IPS-18c (cell line): ENCODE measurements around the gene ATOH8.

Experiments used
- H3K4me3 ChIP-seq: 2 replicates; pipeline ENCODE4 v1.7.0; 2013; ENCODE audit warnings: low read depth, mild to moderate bottlenecking, low read length, moderate library complexity; ENCODE audit not compliant: insufficient read depth
- H3K9me3 ChIP-seq: one replicate; pipeline ENCODE4 v1.6.1; 2013; ENCODE audit warnings: mild to moderate bottlenecking, low read length, moderate library complexity; ENCODE audit not compliant: control insufficient read depth, insufficient read depth

ATOH8 gene

DNA sequence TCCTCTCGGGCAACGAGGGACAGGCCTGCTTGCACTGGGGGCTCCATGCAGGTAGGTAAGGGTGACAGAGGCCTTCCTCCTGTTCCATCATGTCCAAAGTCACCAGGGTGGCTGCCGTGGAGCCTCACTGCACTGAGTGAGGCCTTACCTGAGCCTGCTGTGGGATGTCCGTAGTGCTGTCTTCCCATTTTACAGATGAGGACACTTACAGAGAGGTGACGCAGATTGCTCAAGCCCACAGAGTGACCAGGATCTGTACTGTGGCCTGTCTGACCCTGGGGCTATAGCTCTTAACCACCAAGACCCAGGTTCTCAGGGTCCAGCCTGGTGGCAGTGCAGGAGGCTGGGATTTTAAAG, 5.4 kb downstream of the ATOH8 start:
- no peak overlapping the region for H3K4me3 ChIP-seq
- H3K9me3 ChIP-seq = peaks cover 2% of the 10 kb centered on the region

DNA sequence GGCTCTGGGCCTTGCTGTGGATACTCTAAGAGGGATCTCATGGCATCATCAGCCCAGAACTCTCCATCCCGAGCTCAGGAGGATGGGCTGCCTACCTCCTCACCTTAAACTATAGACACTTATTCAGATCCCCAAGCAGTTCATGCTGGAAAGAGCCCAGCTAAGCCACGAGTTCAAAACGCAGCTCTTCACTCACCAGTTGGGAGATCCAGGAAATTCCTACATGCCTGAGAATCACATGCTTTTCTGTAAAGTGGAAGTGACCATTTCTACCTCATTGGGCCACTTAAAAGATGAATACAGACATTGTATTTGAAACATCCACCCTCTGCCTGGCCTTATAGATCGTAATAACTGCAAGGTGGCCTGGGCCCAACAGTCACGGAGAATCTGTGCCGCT, 6.6 kb downstream of the ATOH8 start:
- Histone ChIP-seq H3K4me3 (no peak overlapping the region), H3K9me3 (peaks cover under 1% of the 10 kb centered on the region)

DNA sequence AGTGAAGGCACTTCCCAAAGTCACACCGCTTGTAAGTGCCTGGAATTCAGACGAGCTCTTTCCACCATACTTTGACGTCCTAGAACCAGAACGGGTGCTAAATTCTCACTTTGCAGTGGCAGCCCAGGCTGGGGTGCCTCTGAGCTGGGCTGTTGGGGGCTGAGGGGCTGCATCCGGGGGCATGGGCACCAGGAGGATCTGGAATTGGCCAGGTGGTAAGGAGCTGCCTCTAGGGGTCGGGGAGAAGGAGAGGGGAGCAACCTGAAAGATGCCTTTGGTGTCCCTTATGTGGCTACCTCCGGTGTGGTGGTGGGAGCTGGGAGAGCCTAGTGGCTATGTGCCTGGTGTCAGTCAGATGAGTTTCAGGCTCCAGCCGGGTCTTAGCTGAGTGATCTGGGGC, 7.1 kb downstream of the ATOH8 start:
- Histone ChIP-seq H3K4me3 (no peak overlapping the region), H3K9me3 (no peaks in the 10 kb centered on the region)

DNA sequence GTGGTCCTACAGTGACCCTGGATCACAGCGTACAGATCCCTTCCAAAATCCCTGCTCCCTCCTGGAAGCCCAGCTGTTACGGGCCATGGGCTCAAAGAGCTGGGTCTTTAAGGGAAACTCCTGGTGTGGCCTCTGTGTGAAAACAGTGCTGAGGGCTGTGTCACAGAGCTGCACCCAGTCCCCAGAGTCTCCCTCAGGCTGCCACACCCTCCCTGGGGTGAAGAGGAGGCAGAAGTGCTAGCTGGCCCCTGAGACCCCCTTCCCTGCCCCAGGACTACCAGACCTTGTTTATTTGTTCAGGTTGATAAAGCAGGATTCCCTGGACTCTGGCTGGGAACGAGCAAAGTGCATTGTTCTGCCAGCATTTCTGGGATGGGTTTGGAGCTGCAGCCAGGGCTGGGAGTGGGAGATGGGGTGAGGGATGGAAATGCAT, 7.7 kb downstream of the ATOH8 start:
- no peak overlapping the region for H3K4me3 ChIP-seq
- no peaks in the 10 kb centered on the region for H3K9me3 ChIP-seq

DNA sequence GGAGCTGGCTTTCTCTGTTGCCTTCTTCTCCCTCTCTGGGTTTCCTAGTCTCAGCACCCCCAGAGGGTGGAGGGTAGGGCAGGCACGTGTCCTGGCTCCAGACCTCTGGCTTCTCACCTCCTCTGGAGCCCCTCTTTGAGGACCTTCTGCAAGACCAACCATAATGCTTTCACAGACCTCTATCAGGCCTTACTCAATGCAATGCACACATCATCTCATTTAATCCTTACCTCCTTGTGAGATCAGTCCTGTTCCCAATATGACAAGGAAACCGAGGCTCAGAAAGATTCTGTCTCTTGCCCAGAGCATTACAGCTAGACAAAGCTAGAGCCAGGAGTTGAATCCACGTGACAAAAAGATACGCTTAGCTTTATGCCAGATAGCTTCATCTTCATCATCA, 8.2 kb downstream of the ATOH8 start:
- Histone ChIP-seq H3K9me3 (no peaks in the 10 kb centered on the region), H3K4me3 (no peak overlapping the region)

DNA sequence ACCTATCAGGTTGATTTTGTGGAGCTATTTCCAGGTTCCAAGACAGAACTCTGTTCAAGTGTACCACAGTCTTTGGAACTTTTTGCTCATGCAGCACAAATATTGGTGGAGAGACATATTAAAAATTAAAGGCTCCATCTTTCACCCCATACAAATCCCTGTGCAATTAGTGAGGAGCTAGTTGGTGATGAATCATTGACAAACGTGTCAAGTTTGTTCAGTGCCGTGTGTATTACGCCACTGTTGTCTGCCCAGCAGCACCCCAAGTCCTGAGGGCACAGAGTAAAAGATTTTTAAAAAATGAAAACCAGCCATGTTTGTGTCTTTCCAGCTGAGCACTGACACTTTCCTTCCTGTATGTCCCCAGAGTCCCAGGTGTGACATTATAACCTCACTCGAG, 9.3 kb downstream of the ATOH8 start:
- Histone ChIP-seq H3K4me3 (no peak overlapping the region), H3K9me3 (no peaks in the 10 kb centered on the region)

DNA sequence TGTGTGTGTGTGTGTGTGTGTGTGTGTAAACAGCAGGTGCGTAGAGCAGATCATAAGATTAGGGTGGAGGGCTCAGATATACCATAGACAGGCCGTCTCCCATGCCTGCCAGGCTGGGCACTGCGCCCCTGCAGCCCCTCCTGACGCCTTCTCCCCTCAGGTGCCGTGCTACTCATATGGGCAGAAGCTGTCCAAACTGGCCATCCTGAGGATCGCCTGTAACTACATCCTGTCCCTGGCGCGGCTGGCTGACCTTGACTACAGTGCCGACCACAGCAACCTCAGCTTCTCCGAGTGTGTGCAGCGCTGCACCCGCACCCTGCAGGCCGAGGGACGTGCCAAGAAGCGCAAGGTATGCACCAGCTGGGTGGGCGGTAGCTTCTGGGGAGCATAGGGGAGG, 10.0 kb downstream of the ATOH8 start:
- H3K9me3 ChIP-seq = no peaks in the 10 kb centered on the region
- no peak overlapping the region for H3K4me3 ChIP-seq

DNA sequence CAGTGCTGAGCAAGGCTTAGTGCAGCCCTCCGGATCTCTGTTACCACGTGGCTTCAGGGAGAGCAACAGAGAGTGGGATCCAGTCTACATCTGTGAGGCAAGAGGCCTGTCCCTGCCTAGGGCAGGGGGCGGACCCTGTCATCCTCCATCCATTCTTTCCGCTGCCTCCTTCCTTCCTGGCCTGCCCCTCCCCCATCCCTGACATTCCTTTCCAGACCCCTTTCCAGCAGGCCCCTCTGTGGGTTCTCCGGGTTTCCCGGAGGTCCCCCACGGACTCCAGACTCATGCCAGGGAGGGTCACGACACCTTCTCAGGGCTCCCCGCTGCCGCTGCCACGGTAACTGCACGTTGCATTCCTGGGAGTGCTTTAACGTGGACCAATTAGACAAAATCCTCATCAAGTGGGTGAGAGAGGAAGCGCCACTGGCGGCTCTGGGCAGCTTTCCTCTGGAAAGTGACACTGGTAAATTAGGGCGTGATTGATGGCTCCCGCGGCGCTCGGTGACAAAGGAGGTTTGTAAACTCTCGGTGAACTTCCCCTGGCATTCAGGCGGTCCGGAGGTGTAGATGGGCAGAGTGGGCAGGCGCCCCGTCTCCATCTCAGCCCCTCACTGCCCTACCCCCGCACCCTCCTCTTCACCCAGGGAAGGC, 11.4 kb downstream of the ATOH8 start:
- peak overlapping the region; percentile 42 for H3K4me3 ChIP-seq
- no peaks in the 10 kb centered on the region for H3K9me3 ChIP-seq

DNA sequence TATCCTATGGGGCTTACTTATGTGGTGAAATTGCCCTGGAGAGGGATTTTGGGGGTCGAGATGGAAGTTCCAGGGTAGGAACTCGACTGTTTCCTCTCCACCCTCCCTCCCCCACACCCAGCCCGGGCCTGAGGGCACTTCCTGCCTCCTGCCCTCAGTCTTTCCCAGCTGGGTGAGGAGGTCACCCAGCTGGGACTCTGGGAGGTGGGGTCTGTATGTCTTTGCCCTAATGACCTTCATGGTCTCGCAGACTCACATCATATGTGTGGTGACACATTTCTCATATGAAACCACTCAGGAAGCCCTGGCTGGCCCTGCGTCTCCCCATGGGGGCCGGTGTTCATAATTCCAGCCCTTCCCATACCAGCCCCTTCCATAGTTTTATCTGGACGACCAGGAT, 12.4 kb downstream of the ATOH8 start:
- H3K9me3 ChIP-seq = no peaks in the 10 kb centered on the region
- no peak overlapping the region for H3K4me3 ChIP-seq

DNA sequence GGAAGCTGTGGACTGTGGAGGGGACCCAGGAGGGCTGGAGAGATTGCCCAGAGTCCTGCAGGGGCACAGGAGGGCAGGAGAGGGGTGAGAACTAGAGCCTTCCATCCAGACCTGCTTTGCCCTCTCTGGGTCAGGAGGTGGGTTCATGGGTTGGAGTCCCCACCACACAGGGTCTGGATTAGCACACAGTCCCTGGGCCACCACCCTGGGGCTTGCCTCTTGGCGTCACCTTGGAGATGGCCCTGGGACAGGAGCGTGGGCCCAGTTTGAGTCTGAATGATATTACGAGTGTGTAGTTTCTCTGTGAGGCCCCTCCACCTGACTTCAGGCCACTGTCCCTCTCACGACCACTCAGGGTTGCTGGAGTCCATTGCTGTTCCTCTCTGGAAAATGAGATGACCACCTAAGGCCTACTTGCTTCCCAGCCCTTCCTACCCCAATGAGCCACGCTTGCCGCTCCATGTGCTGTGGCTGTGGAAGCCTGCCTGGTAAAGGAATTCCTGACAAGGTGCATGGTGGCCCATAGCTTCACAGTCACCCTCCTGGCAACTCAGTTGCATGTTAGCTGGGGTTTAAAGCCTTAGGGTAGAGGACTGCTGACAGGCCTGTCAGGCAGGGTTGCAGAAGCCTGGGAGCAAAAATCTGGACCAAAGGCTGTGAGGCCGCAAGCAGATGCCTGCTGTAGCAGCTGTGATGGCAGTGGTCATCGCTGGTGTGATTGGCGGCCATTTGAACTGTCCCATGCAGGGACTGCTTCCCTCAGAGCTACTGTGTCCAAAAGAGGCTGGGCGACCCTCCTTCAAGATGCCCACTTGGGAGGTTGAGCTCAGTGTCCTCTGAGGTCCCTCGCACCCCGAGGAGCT, 14.2 kb downstream of the ATOH8 start:
- H3K4me3 ChIP-seq = no peak overlapping the region
- no peaks in the 10 kb centered on the region for H3K9me3 ChIP-seq

DNA sequence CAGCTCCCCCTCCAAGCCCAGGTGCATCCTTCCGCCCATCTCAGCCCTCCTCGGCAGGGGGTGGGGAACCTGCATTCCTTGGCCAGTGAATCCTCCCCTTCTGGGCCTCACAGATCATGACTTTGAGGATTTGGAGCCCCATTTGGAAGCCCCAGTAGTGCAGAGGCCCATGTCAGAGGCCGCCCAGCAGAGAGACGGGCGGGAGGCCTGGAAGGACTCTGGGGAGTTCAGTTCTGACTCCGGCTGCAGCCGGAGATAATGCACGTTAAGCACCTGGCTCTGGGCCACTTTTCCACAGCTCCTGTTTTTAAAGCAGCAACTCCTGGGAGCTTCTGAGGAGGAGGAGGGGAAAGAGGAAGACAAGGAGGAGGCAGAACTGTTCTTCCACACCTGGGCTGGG, 14.9 kb downstream of the ATOH8 start:
- no peak overlapping the region for H3K4me3 ChIP-seq

DNA sequence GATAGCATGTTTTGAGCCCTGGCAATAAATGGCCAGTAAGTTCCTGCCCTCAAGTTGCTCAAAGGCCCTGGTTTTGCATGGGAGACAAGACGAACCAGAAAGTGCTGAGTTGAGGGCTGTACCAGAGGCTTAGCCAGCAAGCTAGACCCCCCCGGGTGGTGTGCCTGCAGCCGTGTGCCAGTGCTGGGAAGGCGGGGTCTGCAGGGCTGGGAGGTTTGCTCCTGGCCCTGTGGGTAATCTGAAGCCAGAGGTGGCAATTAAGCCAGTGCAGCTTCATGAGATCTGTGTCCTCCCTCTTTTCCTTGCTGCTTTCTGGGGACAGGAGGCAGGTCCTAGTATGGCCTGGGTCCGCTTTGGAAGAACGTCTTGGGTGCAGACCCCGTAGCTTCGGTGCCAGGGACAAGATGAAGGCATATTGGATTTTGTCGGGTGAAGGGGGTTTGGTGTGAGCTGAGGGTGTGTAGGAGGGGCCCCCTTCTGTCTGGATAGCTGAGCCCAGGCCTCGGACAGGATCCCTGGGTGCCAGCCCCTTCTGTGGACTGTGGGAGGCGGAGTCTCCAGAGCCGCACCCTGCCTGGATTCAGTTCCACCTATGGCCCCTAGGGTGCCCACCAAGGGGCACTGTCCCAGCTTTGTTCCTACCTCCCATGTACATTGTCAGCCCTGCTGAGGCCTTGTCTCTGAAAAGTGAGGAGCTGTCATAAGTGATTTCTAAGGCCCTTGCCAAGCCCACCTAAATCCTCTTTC, 15.6 kb downstream of the ATOH8 start:
- H3K9me3 ChIP-seq = no peaks in the 10 kb centered on the region

More for the DNA sequence above, 14.9 kb downstream of the ATOH8 start:
- H3K9me3 ChIP-seq = no peaks in the 10 kb centered on the region

DNA sequence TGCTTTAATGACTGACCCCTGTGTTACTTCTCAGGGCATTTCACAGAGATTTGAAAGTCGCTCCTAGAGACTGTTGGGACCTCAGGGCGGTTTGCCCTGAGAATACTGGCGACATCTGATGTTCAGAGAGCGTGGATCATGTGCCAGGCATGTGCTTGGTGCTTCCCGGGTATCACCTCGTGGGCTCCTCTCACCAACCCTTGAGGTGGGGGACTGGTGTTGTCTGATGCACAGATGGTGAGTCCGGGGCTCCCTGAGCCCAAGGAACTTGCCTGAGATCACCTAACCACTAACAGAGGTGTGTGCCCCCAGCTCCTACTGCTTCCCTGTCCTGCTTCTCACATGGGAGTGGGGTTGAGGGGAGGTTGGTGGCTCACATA, 16.2 kb downstream of the ATOH8 start:
- H3K4me3 ChIP-seq = no peak overlapping the region

More for the DNA sequence above, 15.6 kb downstream of the ATOH8 start:
- no peak overlapping the region for H3K4me3 ChIP-seq

DNA sequence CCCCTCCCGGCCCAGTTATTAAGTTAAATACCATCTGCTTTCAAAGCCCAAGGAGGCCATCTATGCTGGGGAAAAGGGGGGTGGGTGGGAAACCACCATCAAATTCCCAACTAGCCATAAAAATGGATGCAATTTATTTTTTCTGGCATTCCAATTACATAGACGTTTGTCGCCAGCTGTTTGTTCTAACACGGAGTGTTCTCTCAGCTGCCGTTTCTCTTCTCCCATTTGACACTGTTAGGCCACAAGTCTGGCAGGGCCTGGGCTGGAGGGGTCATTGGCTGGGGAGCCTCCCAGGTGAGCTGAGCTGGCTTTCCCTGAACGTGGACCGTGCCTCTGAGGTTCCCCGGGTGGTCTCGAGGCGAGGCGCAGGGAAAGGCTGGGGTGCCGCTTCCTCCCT, 16.6 kb downstream of the ATOH8 start:
- H3K9me3 ChIP-seq = no peaks in the 10 kb centered on the region
- H3K4me3 ChIP-seq = no peak overlapping the region

More for the DNA sequence above, 16.2 kb downstream of the ATOH8 start:
- no peaks in the 10 kb centered on the region for H3K9me3 ChIP-seq

DNA sequence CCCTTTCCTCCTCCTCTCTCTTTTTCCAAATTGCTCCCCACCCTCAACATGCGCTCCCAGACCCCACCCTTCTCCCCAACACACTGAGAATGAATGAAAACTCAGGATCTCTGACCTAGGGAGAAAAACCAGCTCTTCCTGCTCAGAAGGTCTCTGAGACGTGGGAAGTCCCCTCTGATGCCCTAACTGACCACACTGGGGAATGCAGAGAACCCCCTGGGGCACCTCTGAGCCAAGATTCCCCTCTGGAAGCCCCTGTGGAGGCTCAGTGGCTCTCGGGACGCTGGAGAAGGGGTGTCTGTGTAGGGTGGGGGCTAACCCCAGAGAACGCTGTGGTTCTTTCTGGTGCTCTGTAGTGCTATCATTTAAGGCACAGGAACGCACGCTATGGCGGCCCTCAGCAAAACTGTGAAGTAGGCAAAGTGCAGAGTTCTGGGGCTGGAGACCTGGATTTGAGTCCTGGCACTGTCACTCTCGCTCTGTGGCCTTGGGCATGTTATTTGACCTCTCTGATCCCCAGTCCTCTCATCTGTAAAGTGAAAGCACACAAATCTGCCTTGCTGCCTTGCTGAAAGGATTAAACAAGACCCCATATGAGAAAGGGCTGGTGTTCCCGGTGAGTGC, 17.1 kb downstream of the ATOH8 start:
- Histone ChIP-seq H3K4me3 (no peak overlapping the region), H3K9me3 (no peaks in the 10 kb centered on the region)

DNA sequence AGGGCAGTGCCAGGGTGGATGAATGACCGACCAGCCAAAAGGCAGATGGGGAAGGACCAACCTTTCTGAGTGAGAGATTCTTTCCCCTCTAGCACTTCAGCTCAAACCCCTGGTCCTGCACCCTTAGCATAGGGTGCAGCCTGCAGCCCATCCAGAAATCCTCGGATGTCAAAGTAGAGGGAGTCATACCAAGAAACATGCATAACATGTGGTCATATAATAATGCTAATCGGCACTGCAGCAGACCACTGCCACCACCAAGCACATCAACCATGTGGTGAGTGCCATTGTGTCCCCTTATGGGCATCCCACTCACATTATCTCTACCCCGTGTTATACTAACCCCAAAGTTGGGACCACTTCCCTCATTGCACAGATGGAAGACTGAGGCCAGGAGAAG, 17.7 kb downstream of the ATOH8 start:
- H3K4me3 ChIP-seq = no peak overlapping the region
- H3K9me3 ChIP-seq = no peaks in the 10 kb centered on the region

DNA sequence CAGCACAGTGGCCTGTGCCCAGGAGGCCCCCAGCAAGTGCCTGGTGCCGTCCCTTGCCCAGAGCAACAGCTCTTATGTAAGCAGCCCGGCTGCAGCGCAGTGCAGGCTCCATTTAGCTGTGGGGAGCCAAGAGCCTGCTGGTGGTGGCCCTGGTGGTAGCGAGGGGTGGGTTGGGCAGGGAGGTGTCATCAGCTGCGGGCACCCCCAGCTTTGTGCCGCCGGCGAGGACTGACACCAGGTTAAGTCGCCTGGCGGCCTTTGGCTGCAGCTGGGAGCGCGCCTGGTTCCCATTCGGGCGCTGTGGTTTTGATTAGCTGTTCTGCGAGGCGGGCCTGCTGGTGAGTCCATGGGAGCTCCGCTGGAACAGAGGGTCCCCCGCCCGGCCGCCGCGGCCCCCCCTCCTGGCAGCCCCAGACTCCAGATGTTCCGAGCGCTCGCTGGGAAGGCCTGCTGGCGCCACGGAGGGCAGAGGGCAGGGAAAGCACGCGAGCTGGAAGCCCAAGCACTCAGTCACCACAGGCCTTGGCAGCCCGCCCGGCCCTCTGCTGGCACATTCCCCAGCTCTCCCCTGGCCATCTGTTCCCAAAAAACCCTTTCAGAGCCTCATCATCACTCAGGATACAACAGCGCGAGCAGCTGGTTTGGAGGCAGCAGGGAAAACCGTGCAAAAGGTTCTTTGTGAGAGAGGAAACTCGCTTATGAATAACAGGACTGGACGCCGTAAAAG, 18.4 kb downstream of the ATOH8 start:
- H3K9me3 ChIP-seq = no peaks in the 10 kb centered on the region
- no peak overlapping the region for H3K4me3 ChIP-seq
